ENCODE results near the gene AURKAIP1. TPM values are rescaled to one million over a fixed set of nuclear protein-coding genes. Genes with fewer than 3 reads are reported as not detected.

AURKAIP1 gene
- 258 and 347 TPM in 2 replicates for total RNA-seq

DNA sequence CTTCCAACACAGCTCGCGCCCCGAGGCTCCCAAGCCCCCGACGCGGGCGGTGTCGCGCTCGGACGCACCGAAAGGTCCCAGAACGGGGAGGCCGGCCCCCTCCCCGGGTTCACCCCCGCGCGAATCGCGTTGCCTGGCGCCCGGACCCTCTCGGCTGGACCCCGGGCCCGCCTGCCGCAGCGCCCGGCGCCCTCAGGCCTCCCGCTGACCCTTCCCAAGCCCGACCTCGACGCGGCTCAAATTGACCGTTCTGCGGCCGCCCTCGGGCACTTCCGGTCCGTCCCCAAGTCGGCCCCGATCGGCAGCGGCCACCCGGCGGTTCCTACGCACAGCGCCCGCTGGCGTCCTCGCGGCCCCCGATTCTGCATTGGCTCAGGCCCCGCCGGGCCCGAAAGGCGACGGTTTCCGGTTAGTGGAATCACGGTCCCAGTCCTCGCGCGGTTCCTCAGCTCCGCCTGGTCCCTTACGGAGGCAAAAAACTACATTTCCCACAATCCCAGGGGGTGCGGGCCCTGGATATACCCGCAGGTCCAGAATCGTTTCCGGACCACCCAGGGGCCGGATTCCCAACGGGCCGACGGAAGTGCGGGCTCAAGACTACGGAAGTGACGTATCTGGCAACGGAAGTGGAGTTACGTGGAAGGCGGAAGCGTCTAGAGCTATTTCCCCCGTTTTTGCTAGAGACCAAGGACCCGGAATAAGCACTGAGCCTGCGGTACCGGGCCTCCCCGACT lies at the start of gene AURKAIP1:
Gene AURKAIP1, minus strand, starts transcription at position 279 of the 734 bp plus-strand sequence. CDS start 451 bp downstream, outside the sequence.
- peak; percentile 97 for DNase-seq (ENCODE audit: low read depth)
- TF ChIP-seq, protein P1, sequence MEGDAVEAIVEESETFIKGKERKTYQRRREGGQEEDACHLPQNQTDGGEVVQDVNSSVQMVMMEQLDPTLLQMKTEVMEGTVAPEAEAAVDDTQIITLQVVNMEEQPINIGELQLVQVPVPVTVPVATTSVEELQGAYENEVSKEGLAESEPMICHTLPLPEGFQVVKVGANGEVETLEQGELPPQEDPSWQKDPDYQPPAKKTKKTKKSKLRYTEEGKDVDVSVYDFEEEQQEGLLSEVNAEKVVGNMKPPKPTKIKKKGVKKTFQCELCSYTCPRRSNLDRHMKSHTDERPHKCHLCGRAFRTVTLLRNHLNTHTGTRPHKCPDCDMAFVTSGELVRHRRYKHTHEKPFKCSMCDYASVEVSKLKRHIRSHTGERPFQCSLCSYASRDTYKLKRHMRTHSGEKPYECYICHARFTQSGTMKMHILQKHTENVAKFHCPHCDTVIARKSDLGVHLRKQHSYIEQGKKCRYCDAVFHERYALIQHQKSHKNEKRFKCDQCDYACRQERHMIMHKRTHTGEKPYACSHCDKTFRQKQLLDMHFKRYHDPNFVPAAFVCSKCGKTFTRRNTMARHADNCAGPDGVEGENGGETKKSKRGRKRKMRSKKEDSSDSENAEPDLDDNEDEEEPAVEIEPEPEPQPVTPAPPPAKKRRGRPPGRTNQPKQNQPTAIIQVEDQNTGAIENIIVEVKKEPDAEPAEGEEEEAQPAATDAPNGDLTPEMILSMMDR (conservative IDR thresholded peaks at IDR 0.05; ENCODE audit: low read depth, low read length) = peak; percentile 40
- H3K4me3 ChIP-seq (ENCODE audit: low read depth, low read length) = peak within 1 kb of the TSS; percentile 96

DNA sequence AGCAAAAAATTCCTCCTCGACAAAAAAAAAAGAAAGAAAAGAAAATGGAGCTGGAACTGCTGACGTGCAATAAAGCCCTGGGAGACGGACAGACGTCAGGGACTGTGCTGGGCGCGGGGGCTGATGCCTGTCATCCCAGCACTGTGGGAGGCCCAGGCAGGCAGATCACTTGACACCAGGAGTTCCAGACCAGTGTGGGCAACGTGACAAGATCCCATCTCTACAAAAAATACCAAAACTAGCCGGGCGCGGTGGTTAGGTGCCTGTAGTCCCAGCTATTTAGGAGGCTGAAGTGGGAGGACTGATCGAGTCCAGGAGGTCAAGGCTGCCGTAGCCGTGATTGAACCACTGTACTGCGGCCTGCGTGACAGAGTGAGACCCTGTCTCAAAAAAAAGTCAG lies 49.7 kb upstream of the AURKAIP1 start:
- TF ChIP-seq, protein P1 (conservative IDR thresholded peaks at IDR 0.05; ENCODE audit: low read depth, low read length) = no peak
- no peak overlapping the region for H3K4me3 ChIP-seq (ENCODE audit: low read depth, low read length)
- DNase-seq (ENCODE audit: low read depth) = no peak

DNA sequence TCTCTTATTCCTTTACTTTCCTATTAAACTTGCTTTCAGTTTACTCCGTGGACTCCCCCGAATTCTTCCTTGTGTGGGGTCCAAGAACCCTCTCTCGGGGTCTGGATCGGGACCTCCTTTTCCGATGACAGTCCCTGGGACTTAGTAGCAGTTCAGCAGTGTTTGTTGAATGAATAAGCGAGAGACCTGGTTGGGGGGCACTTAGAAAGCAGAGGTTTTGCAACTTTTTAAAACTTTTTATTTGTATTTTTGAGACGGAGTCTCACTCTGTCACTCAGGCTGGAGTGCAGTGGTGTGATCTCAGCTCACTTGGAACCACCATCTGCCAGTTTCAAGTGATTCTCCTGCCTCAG lies 48.2 kb upstream of the AURKAIP1 start:
- no peak for DNase-seq (ENCODE audit: low read depth)
- TF ChIP-seq, protein P1 (conservative IDR thresholded peaks at IDR 0.05; ENCODE audit: low read depth, low read length) = no peak
- no peak overlapping the region for H3K4me3 ChIP-seq (ENCODE audit: low read depth, low read length)

DNA sequence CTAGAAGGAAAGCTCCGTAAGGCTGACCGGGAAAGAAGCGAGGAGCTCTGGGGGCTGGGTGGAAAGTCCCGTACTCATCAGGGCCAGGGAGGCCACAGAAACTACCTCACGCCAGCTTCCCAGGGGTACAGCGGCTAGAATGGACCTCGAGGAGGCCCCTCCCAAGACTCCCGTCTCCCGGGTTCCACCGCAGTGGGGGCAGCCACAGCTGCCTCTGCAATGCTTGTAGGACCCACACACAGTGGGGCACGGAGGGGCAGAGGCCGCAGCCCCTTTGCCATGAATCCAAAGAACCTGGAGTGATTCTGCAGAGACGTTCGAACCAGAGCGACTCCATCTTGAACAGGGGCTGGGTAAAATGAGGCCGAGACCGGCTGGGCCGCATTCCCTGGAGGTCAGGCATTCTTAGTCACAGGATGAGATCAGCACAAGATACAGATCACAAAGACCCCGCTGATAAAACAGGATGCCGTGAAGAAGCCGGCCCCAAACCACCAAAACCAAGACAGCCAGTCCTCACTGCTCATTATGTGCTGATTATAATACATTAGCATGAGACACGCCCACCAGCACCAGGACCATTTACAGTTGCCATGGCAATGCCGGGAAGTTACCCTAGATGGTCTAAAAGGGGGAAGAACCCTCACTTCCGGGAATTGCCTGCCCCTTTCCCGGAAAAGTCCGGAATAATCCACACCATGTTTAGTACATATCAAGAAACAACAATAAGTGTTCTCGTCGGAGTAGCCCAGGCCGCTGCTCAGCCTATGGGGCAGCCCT lies 47.6 kb upstream of the AURKAIP1 start:
- DNase-seq (ENCODE audit: low read depth) = no peak
- TF ChIP-seq, protein P1 (conservative IDR thresholded peaks at IDR 0.05; ENCODE audit: low read depth, low read length) = no peak
- H3K4me3 ChIP-seq (ENCODE audit: low read depth, low read length) = no peak overlapping the region

DNA sequence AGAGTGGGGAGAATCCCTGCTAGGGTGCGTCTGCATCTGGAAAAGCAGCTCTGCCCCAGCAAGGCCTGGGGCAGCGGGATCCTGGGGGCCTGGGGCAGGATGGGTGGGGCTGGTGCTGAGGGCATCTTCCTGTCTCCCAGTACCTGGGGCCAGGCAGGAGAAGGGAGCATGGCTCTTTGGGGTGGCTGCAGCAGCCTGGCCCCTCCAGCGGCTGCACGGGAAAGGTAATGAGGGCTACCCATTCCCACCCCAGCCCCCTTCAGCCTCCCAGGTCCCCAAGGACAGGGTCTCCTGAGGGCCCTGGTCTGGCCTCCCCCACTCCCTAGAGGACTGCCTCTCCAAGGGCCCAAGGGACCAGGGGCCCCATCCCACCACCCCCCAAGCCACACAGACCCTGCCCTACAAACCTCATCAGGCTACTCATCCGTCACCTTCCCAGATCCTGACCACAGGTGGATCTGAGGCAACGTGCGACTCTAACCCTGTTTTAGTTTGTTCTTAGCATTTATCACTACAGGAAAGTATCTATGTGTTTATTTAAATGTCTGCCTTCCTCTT lies 47.0 kb upstream of the AURKAIP1 start:
- TF ChIP-seq, protein P1 (conservative IDR thresholded peaks at IDR 0.05; ENCODE audit: low read depth, low read length) = no peak
- no peak overlapping the region for H3K4me3 ChIP-seq (ENCODE audit: low read depth, low read length)
- DNase-seq (ENCODE audit: low read depth) = no peak

DNA sequence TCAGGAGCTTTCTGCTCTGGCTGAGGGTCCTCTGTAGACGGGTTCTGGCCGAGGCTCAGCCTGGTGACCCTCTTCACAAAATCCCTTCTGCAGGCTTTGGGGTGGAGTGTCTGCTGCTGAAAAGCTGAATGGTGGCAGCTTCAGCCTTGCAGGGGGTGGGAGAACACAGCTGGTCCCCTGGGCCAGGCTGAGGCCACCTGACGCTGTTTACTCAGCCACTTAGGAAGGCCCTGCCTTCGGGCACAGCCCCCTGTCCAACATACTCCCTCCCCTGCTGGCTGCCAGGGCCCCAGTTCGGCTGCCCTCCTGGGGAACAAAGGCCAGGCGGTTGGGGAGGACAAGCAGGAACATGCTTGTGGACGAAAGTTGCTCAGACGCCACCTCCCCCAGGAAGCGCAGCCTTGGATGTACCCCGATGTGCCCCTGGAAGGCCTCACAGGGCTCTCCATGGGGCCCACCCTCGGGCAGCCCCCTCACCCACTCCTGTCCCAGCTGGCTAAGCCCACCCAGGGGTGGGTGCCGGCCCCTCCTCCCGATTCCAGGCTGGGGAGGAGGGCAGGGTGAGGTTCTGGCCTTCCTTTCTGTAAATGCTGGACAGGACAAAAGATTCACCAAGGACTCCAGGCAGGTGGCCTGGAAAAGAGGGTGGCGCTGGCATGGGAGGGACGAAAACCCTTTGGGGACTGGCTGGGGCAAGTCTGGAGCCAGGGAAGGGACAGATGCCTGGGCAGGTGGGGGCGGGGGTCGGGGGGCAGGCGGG lies 46.3 kb upstream of the AURKAIP1 start, which contains the start of gene ANKRD65:
Gene ANKRD65, minus strand, starts transcription at position 130 of the 760 bp plus-strand sequence. CDS start 271 bp downstream, outside the sequence.
- TF ChIP-seq, protein P1 (conservative IDR thresholded peaks at IDR 0.05; ENCODE audit: low read depth, low read length) = no peak
- no peak within 1 kb of the TSS for H3K4me3 ChIP-seq (ENCODE audit: low read depth, low read length)
- no peak for DNase-seq (ENCODE audit: low read depth)

All from epithelial cell of proximal tubule (primary cell).